WTC11 (cell line): ENCODE results near the gene LGSN.
"Not testable (repeated sequence)": the region's sequence is repeated elsewhere in the genome, so short reads cannot be mapped to it uniquely, and the experiment has no call there.

ENCODE experiments used
- CREB1 ChIP-seq: sonication (generic); formaldehyde crosslinking; IDR thresholded peaks from 2 replicates; pipeline ENCODE4 v1.8.0; 2023; ENCODE audit warnings: mild to moderate bottlenecking, missing genetic modification reagents
- CTCF ChIP-seq: fragments of 200-600 bp; IDR thresholded peaks from 2 replicates; pipeline ENCODE4 v1.8.0; 2022; ENCODE audit warnings: antibody characterized with exemption
- E2F1 ChIP-seq: sonication (generic); formaldehyde crosslinking; IDR thresholded peaks from 2 replicates; pipeline ENCODE4 v1.8.0; 2022; ENCODE audit warnings: mild to moderate bottlenecking, missing genetic modification reagents
- ZNF138 ChIP-seq: sonication (generic); formaldehyde crosslinking; conservative IDR thresholded peaks from 2 replicates; pipeline ENCODE4 v1.8.1; 2022; ENCODE audit warnings: mild to moderate bottlenecking, moderate library complexity, missing genetic modification reagents

- TF ChIP-seq E2F1 (CRISPR knock-in tag); CREB1 (CRISPR knock-in tag); ZNF138 (CRISPR knock-in tag); CTCF: not testable (repeated sequence)
Observed at GRCh38 chr6:63230027-63230426, 89.8 kb downstream of the LGSN start.
